ENCODE results near the gene COL26A1.

Gene COL26A1

DNA sequence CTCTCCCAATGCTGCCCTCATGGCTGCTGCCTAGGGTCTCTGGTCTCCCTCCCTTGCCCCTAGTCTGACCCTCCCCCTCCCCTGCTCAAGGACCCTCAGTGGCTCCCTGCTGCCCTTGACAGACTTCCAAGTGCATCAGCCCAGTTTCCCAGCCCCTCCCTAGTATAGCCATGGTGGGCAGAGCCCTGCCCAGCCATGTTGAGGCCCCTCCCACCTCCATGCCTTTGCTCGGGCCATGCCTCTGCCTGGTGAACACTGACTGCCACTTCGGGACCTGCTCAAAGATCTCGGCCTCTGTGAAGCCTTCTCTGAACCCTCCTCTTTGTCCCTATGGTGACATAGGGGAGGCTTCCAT is 193.2 kb downstream of the COL26A1 start:
- DNase-seq = no peak
- Histone ChIP-seq H3K36me3 (no peaks in the 10 kb centered on the region), H3K9me3 (ENCODE audit: severe bottlenecking) (no peaks in the 10 kb centered on the region), H3K4me3 (ENCODE audit: low read depth, low read length) (no peak overlapping the region), H3K27me3 (ENCODE audit: insufficient read depth, low read depth, severe bottlenecking) (no peaks in the 10 kb centered on the region), H3K27ac (no peak overlapping the region)
- TF ChIP-seq, protein P1, sequence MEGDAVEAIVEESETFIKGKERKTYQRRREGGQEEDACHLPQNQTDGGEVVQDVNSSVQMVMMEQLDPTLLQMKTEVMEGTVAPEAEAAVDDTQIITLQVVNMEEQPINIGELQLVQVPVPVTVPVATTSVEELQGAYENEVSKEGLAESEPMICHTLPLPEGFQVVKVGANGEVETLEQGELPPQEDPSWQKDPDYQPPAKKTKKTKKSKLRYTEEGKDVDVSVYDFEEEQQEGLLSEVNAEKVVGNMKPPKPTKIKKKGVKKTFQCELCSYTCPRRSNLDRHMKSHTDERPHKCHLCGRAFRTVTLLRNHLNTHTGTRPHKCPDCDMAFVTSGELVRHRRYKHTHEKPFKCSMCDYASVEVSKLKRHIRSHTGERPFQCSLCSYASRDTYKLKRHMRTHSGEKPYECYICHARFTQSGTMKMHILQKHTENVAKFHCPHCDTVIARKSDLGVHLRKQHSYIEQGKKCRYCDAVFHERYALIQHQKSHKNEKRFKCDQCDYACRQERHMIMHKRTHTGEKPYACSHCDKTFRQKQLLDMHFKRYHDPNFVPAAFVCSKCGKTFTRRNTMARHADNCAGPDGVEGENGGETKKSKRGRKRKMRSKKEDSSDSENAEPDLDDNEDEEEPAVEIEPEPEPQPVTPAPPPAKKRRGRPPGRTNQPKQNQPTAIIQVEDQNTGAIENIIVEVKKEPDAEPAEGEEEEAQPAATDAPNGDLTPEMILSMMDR (IDR thresholded peaks at IDR 0.05; ENCODE audit: low read depth, low read length) = no peak

DNA sequence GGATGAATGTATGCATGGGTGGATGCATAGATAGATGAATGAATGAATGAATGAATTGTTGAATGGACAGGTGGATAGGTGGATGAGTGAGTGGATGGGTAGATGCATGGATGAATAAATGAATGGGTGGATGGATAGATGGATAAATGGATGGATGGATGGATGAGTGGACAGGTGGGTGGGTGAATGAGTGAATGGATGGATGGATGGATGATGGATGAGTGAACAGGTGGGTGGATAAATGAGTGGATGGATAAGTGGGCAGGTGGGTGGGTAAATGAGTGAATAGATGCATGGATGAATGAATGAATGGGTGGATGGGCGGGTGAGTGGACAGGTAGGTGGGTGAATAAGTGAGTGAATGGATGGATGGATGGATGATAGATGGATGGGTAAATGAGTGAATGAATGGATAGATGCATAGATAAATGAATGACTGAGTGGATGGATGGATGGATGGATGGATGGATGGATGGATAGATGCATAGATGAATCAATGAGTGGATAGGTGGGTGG is 193.8 kb downstream of the COL26A1 start:
- H3K27me3 ChIP-seq (ENCODE audit: insufficient read depth, low read depth, severe bottlenecking) = no peaks in the 10 kb centered on the region
- no peaks in the 10 kb centered on the region for H3K36me3 ChIP-seq
- H3K9me3 ChIP-seq (ENCODE audit: severe bottlenecking) = no peaks in the 10 kb centered on the region
- DNase-seq = no peak
- H3K4me3 ChIP-seq (ENCODE audit: low read depth, low read length) = no peak overlapping the region
- TF ChIP-seq, protein P1 (IDR thresholded peaks at IDR 0.05; ENCODE audit: low read depth, low read length) = no peak
- no peak overlapping the region for H3K27ac ChIP-seq

DNA sequence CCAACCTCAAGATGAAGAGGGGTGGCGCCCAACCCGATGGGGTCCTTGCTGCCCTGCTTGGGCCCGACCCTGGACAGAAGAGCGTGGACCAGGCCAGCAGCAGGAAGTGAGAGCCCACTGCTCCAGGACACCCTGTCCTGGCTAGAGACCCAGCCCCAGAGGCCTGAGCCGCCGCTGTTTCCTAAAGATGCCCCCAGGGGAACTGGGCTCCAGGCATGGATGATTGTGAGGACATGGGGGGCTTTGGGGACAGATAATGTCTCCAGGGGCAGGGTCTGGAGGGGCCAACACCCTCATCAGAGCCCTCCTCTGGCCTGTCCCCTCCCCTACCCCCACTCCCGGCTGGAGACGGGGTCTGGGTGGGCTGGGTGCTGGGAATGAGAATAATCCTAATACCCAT is 194.7 kb downstream of the COL26A1 start:
- Histone ChIP-seq H3K9me3 (ENCODE audit: severe bottlenecking) (no peaks in the 10 kb centered on the region), H3K27ac (no peak overlapping the region), H3K4me3 (ENCODE audit: low read depth, low read length) (no peak overlapping the region), H3K36me3 (no peaks in the 10 kb centered on the region), H3K27me3 (ENCODE audit: insufficient read depth, low read depth, severe bottlenecking) (no peaks in the 10 kb centered on the region)
- TF ChIP-seq, protein P1 (IDR thresholded peaks at IDR 0.05; ENCODE audit: low read depth, low read length) = no peak
- DNase-seq = no peak

DNA sequence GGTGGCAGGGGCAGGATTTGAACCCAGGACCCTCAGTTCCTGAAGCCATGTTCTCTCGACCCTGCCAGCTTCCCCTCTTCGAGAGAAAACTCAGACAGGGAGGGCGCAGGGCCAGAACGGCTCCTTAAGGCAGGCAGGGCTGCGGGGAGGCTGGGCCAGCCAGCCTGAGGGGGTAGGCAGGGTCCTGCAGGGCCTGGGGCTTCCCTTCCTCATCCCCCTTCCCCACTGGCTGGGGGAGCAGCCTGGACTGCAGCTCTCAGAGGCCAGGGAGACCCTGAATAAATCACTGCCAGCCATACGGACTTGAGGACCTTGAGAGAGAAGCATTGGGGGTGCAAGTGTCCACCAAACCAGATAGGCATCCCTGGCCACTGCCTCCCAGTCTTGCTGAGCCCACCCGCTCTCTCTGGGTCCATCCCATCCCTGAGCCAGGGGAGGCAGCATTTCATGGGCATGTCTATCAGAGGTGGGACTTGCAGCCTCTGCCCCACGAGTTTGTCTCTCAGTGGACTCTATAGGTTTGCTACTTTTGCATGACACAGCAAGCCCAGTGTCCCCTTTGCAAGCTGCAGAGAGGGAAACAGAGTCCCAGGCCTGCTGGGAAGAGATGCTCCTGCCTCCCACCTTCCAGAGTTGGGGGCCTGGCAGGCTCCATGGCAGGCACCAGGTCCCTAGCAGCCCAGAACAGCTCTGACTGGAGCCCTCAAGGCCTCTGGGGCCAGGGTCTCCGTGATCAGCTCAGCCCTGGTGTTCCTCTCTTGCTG is 195.5 kb downstream of the COL26A1 start:
- DNase-seq = no peak
- H3K4me3 ChIP-seq (ENCODE audit: low read depth, low read length) = no peak overlapping the region
- H3K36me3 ChIP-seq = no peaks in the 10 kb centered on the region
- H3K27ac ChIP-seq = no peak overlapping the region
- no peaks in the 10 kb centered on the region for H3K27me3 ChIP-seq (ENCODE audit: insufficient read depth, low read depth, severe bottlenecking)
- H3K9me3 ChIP-seq (ENCODE audit: severe bottlenecking) = no peaks in the 10 kb centered on the region
- TF ChIP-seq, protein P1 (IDR thresholded peaks at IDR 0.05; ENCODE audit: low read depth, low read length) = no peak

DNA sequence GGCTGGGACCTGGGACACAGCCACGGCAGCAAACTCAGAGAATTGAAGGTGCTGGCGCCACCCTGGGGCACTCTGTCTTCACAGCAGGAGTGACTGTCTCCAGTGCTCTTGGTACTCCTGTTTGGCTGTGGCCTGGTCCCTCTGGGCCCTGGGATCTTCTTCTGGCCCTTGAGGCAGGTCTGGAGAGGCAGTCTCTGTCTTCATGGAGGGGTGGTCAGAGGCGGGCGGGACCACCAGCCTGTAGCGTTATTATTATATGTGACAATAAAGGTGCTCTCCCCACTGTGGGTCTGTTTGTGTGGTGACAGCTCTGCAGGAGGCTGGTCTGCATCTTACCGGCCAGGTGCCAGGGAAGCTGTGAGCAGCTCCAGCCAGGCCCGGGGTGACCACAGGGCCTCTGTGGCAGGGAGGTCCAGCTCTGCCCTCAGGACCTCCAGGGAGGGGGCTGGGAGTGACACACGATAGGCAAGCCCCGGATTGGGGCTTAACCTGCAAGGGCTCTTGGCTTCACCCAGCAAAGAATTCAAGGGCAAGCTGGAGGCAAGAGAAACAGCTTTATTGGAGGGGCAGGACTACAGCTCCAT is 196.2 kb downstream of the COL26A1 start:
- Histone ChIP-seq H3K9me3 (ENCODE audit: severe bottlenecking) (no peaks in the 10 kb centered on the region), H3K27me3 (ENCODE audit: insufficient read depth, low read depth, severe bottlenecking) (no peaks in the 10 kb centered on the region), H3K27ac (no peak overlapping the region), H3K36me3 (no peaks in the 10 kb centered on the region), H3K4me3 (ENCODE audit: low read depth, low read length) (no peak overlapping the region)
- TF ChIP-seq, protein P1 (IDR thresholded peaks at IDR 0.05; ENCODE audit: low read depth, low read length) = peak; percentile 61
- DNase-seq = peak; percentile 30

All from WERI-Rb-1 (cell line).